Keratinocyte (primary cell): ENCODE results near the gene POMP. TPM values are rescaled to one million over a fixed set of nuclear protein-coding genes. Genes with fewer than 3 reads are reported as not detected.

ENCODE experiments used
- DNase-seq: peaks from one replicate; pipeline ENCODE4 v3.0.0-alpha.2; 2011; ENCODE audit warnings: low read depth, missing footprints, low spot score
- FAIRE-seq: peaks from 2 replicates; lab custom pipeline; 2011; peaks lifted over from hg19 to GRCh38; lab: Jason Lieb, UNC
- H2AFZ ChIP-seq: 2 replicates; pipeline ENCODE4 v1.6.0; 2012; ENCODE audit warnings: low read length, control low read depth, inconsistent platforms; ENCODE audit not compliant: control insufficient read depth
- H3K27ac ChIP-seq: 2 replicates; pipeline ENCODE4 v1.5.1; 2011; ENCODE audit warnings: low read length; ENCODE audit not compliant: control insufficient read depth, insufficient read depth
- H3K27me3 ChIP-seq: 3 replicates; pipeline ENCODE4 v1.6.0; 2011; ENCODE audit warnings: low read length; ENCODE audit not compliant: control insufficient read depth, insufficient read depth; ENCODE audit errors: extremely low read depth
- H3K36me3 ChIP-seq, 2 experiments: 2 replicates in 1 of 2; 3 replicates in 1 of 2; pipeline ENCODE4 v1.5.1; 2011; ENCODE audit warnings: low read length in 2 of 2, mild to moderate bottlenecking in 1 of 2; ENCODE audit not compliant: control insufficient read depth in 2 of 2, insufficient read depth in 2 of 2; ENCODE audit errors: extremely low read depth in 1 of 2
- H3K4me1 ChIP-seq: 3 replicates; pipeline ENCODE4 v1.5.1; 2011; ENCODE audit warnings: low read length; ENCODE audit not compliant: control insufficient read depth, insufficient read depth; ENCODE audit errors: extremely low read depth
- H3K4me2 ChIP-seq: 3 replicates; pipeline ENCODE4 v1.6.0; 2011; ENCODE audit warnings: low read depth, low read length; ENCODE audit not compliant: control insufficient read depth, insufficient read depth; ENCODE audit errors: extremely low read depth
- H3K4me3 ChIP-seq, 3 experiments: fragments of 200-600 bp in 1 of 3; sonication (generic) in 1 of 3; 2 replicates in 2 of 3; 3 replicates in 1 of 3; pipeline ENCODE4 v1.5.1; 2011 to 2016; ENCODE audit warnings: low read length in 3 of 3, mild to moderate bottlenecking in 3 of 3, control low read depth in 2 of 3, inconsistent platforms in 1 of 3, low read depth in 1 of 3, mixed read lengths in 1 of 3, mixed run types in 1 of 3, moderate library complexity in 1 of 3; ENCODE audit not compliant: control insufficient read depth in 2 of 3, insufficient read depth in 2 of 3; ENCODE audit errors: extremely low read depth in 1 of 3
- H3K79me2 ChIP-seq: 2 replicates; pipeline ENCODE4 v1.6.0; 2012; ENCODE audit warnings: low read length; ENCODE audit not compliant: control insufficient read depth, insufficient read depth
- H3K9ac ChIP-seq: 3 replicates; pipeline ENCODE4 v1.6.0; 2011; ENCODE audit warnings: low read length; ENCODE audit not compliant: control insufficient read depth, insufficient read depth; ENCODE audit errors: extremely low read depth
- H3K9me1 ChIP-seq: 3 replicates; pipeline ENCODE4 v1.6.0; 2011; ENCODE audit warnings: low read length; ENCODE audit not compliant: control insufficient read depth, insufficient read depth; ENCODE audit errors: extremely low read depth
- H3K9me3 ChIP-seq: 2 replicates; pipeline ENCODE4 v1.5.1; 2012; ENCODE audit warnings: low read depth, low read length; ENCODE audit not compliant: control insufficient read depth
- H4K20me1 ChIP-seq: 3 replicates; pipeline ENCODE4 v1.6.0; 2011; ENCODE audit warnings: low read length; ENCODE audit not compliant: control insufficient read depth, insufficient read depth; ENCODE audit errors: extremely low read depth
- EZH2 ChIP-seq: IDR thresholded peaks from one replicate; pipeline ENCODE4 v1.6.1; 2012; ENCODE audit warnings: inconsistent platforms, mild to moderate bottlenecking, low read length, moderate library complexity
- dilution Hi-C: fragments of 300-500 bp; cut with MboI; formaldehyde crosslinking; loops from one replicate; pipeline ENCODE4 v1.7.0; 2020; ENCODE audit warnings: low sequenced_read_pairs; ENCODE audit not compliant: extremely low pct_ligation_motif_present
- polyA plus RNA-seq, 5 experiments: library from polyadenylated mRNA; depleted of rRNA in 3 of 5; stranded (reverse) in 3 of 5; stranded (forward) in 1 of 5; unstranded in 1 of 5; fragments of >200 nt; gene quantifications; 1 replicate in 1 of 5; 2 replicates in 3 of 5; 3 replicates in 1 of 5; pipeline versions ENCODE4 v1.2.1 to v1.2.3, GENCODE V29; 2011 to 2012; ENCODE audit warnings: missing spikeins in 2 of 5, low read depth in 1 of 5, low replicate concordance in 1 of 5
- TF ChIP-seq, protein P1 (sequence below), 3 experiments: IDR thresholded peaks in 1 of 3; conservative IDR thresholded peaks in 1 of 3; optimal IDR thresholded peaks in 1 of 3; 2 replicates in 2 of 3; 3 replicates in 1 of 3; pipeline versions ENCODE3 to v1.5.1; 2011; ENCODE audit warnings: low read length in 3 of 3, mild to moderate bottlenecking in 3 of 3, moderate library complexity in 2 of 3, control low read depth in 1 of 3, inconsistent platforms in 1 of 3; ENCODE audit not compliant: insufficient read depth in 2 of 3; ENCODE audit errors: extremely low read depth in 1 of 3

The POMP gene
- polyA plus RNA-seq, 1 donor (not counting 4 experiments of a cell fraction or from before 2014, with no cell fraction given): 136 TPM

DNA sequence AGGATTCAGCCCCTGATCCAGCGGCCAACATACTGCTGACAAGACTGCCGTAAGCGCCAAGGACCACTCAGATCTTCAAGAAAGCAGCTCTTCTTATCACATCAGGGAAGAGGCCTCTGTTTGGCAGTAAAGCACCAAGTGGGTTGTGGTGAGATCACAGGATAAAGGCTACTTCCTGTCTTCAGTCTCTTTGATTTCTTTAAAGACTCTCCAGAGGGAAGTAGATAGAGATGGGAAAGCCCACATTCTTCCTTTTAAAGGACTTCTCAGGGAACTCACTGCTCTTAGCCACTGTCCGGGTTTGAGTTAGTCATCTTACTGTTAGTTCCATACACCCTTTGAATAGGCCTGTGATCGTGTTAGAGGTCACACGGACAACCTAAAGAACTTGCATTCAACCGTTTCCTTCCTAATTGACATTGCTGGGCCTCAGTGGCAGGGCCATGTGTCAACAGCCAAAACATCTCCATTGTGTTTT lies 47.2 kb upstream of the POMP start:
- Histone ChIP-seq H3K4me3 (no peak overlapping the region), H3K9ac (no peak overlapping the region), H3K79me2 (no peaks in the 10 kb centered on the region), H3K27ac (no peak overlapping the region), H4K20me1 (no peaks in the 10 kb centered on the region), H3K9me1 (no peaks in the 10 kb centered on the region), H3K36me3 (no peaks in the 10 kb centered on the region), H3K27me3 (no peaks in the 10 kb centered on the region), H3K4me1 (no peaks in the 10 kb centered on the region), H3K9me3 (no peaks in the 10 kb centered on the region), H3K4me2 (no peak overlapping the region), H2AFZ (no peak overlapping the region)
- dilution Hi-C loops: no loop called here
- TF ChIP-seq EZH2: no peak
- TF ChIP-seq, protein P1, sequence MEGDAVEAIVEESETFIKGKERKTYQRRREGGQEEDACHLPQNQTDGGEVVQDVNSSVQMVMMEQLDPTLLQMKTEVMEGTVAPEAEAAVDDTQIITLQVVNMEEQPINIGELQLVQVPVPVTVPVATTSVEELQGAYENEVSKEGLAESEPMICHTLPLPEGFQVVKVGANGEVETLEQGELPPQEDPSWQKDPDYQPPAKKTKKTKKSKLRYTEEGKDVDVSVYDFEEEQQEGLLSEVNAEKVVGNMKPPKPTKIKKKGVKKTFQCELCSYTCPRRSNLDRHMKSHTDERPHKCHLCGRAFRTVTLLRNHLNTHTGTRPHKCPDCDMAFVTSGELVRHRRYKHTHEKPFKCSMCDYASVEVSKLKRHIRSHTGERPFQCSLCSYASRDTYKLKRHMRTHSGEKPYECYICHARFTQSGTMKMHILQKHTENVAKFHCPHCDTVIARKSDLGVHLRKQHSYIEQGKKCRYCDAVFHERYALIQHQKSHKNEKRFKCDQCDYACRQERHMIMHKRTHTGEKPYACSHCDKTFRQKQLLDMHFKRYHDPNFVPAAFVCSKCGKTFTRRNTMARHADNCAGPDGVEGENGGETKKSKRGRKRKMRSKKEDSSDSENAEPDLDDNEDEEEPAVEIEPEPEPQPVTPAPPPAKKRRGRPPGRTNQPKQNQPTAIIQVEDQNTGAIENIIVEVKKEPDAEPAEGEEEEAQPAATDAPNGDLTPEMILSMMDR (optimal IDR thresholded peaks at IDR 0.05 in 1 of 3, IDR thresholded peaks at IDR 0.05 in 1 of 3, conservative IDR thresholded peaks at IDR 0.05 in 1 of 3; ENCODE audit: extremely low read depth in 1 of 3, insufficient read depth in 2 of 3, low read length in 3 of 3): no peak
- no peak for FAIRE-seq
- no peak for DNase-seq

DNA sequence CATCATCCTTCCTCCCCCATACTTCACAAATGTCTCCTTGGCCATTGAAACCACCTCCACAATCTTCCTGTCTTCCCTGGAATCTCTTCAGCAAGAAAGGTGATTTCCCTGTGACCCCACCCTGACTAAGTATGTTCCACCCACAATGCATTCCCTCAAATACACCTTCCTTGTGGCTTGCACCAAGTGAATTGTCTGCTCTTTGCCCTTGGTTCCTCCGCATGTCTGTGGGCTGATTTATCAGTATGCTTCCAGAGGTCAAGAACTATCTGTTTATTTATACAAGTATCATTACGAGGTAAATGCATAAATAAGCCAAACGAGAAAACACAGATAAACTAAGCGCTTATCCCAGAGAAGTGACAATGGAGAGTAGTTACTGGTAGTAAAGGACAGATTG lies 45.4 kb upstream of the POMP start:
- FAIRE-seq (no peak), DNase-seq (no peak)
- no peaks in the 10 kb centered on the region for H3K9me1 ChIP-seq

More for the DNA sequence above, 45.4 kb upstream of the POMP start:
- Histone ChIP-seq H4K20me1 (no peaks in the 10 kb centered on the region), H3K36me3 (no peaks in the 10 kb centered on the region), H3K4me1 (no peaks in the 10 kb centered on the region), H3K4me3 (no peak overlapping the region), H3K9me3 (no peaks in the 10 kb centered on the region), H3K4me2 (no peak overlapping the region), H3K27ac (no peak overlapping the region), H2AFZ (no peak overlapping the region), H3K79me2 (no peaks in the 10 kb centered on the region), H3K27me3 (no peaks in the 10 kb centered on the region), H3K9ac (no peak overlapping the region)
- dilution Hi-C loops: no loop called here
- TF ChIP-seq, protein P1 (optimal IDR thresholded peaks at IDR 0.05 in 1 of 3, IDR thresholded peaks at IDR 0.05 in 1 of 3, conservative IDR thresholded peaks at IDR 0.05 in 1 of 3; ENCODE audit: extremely low read depth in 1 of 3, insufficient read depth in 2 of 3, low read length in 3 of 3): no peak
- TF ChIP-seq EZH2: no peak
